HCT116 (cell line): ENCODE results near the gene EPN1. TPM values are rescaled to one million over a fixed set of nuclear protein-coding genes. Genes with fewer than 3 reads are reported as not detected.

Experiments used
- ATAC-seq: fragments of 200-7000 bp; cut with Tn5 transposase; 2 replicates; pipeline ENCODE4 v1.9.1; 2020; ENCODE audit warnings: mild to moderate bottlenecking, moderate library complexity
- BruUV-seq: library from RNA; stranded (reverse); fragments of 400-500 nt; replicated peaks from 2 replicates; lab custom pipeline; 2021; lab: Mats Ljungman, UMichigan
- CTCF ChIA-PET: fragments of 300-600 bp; sonication (Branson Sonifier 250); formaldehyde crosslinking; loops from one replicate; lab custom pipeline; 2021; ENCODE audit warnings: antibody characterized with exemption; lab: Charles Lee
- POLR2A ChIA-PET: fragments of 300-600, 350-600 bp; sonication (Branson Sonifier 250); formaldehyde crosslinking; loops from one replicate; lab custom pipeline; 2021; ENCODE audit warnings: antibody characterized with exemption; lab: Charles Lee
- RAD21 ChIA-PET, 2 experiments: fragments of 300-600 bp; sonication (Branson Sonifier 250); formaldehyde crosslinking; loops; one replicate each; lab custom pipeline; 2023; ENCODE audit warnings: low total read pairs in 2 of 2; ENCODE audit not compliant: uncharacterized antibody in 2 of 2, unreplicated experiment in 2 of 2, low non-redundant PET in 1 of 2; lab: Charles Lee
- DNase-seq: peaks from one replicate; pipeline ENCODE4 v3.0.0-alpha.2; 2010; ENCODE audit warnings: low read depth, low spot score
- H2AFZ ChIP-seq: fragments of 200-600 bp; shearing (Covaris generic), sonication (generic); 2 replicates; pipeline ENCODE4 v1.6.1; 2017; ENCODE audit warnings: low read depth, mixed run types, mixed read lengths, antibody characterized with exemption, low read length; ENCODE audit not compliant: poor library complexity, severe bottlenecking
- H3K27ac ChIP-seq: 2 replicates; pipeline ENCODE4 v1.5.1; 2012; ENCODE audit warnings: low read depth, low read length
- H3K27me3 ChIP-seq: fragments of 200-600 bp; sonication (generic); 2 replicates; pipeline ENCODE4 v1.6.1; 2016; ENCODE audit warnings: mixed run types, low read length, mixed read lengths; ENCODE audit not compliant: insufficient read depth
- H3K36me3 ChIP-seq, 2 experiments: fragments of 200-500 bp in 1 of 2; fragments of 200-600 bp in 1 of 2; sonication (Bioruptor generic) in 1 of 2; sonication (generic) in 1 of 2; 2 replicates each; pipeline versions ENCODE4 v1.5.1 to v1.6.1; 2014 to 2016; ENCODE audit warnings: low read length in 2 of 2, inconsistent platforms in 1 of 2, mixed read lengths in 1 of 2, mixed run types in 1 of 2; ENCODE audit not compliant: insufficient read depth in 2 of 2, control insufficient read depth in 1 of 2
- H3K4me1 ChIP-seq, 2 experiments: fragments of 200-600 bp in 1 of 2; sonication (generic) in 1 of 2; 2 replicates each; pipeline versions ENCODE4 v1.5.1 to v1.6.1; 2012 to 2017; ENCODE audit warnings: low read length in 2 of 2, inconsistent platforms in 1 of 2, mild to moderate bottlenecking in 1 of 2, mixed read lengths in 1 of 2, mixed run types in 1 of 2, moderate library complexity in 1 of 2; ENCODE audit not compliant: insufficient read depth in 2 of 2, control insufficient read depth in 1 of 2
- H3K4me2 ChIP-seq: fragments of 200-600 bp; sonication (generic); 2 replicates; pipeline ENCODE4 v1.6.1; 2017; ENCODE audit warnings: mixed run types, low read length, mixed read lengths
- H3K4me3 ChIP-seq, 2 experiments: fragments of 200-600 bp in 1 of 2; sonication (generic) in 1 of 2; replicated peaks in 1 of 2; 2 replicates each; pipeline ENCODE4 v1.5.1; 2011 to 2016; ENCODE audit warnings: low read length in 2 of 2, control low read depth in 1 of 2, low read depth in 1 of 2, mild to moderate bottlenecking in 1 of 2, mixed read lengths in 1 of 2, mixed run types in 1 of 2
- H3K79me2 ChIP-seq: fragments of 200-600 bp; sonication (generic); 2 replicates; pipeline ENCODE4 v1.6.1; 2017; ENCODE audit warnings: mild to moderate bottlenecking, mixed run types, low read length, moderate library complexity, mixed read lengths; ENCODE audit not compliant: insufficient read depth
- H3K9ac ChIP-seq: fragments of 200-600 bp; sonication (generic); 2 replicates; pipeline ENCODE4 v1.6.1; 2016; ENCODE audit warnings: low read length, mixed read lengths
- H3K9me2 ChIP-seq: fragments of 200-600 bp; sonication (generic), shearing (Covaris generic); 2 replicates; pipeline ENCODE4 v1.6.1; 2017; ENCODE audit warnings: mixed run types, mild to moderate bottlenecking, moderate library complexity; ENCODE audit not compliant: insufficient read depth
- H3K9me3 ChIP-seq, 2 experiments: fragments of 200-500 bp in 1 of 2; fragments of 200-600 bp in 1 of 2; sonication (Bioruptor generic) in 1 of 2; sonication (generic) in 1 of 2; 2 replicates each; pipeline ENCODE4 v1.6.1; 2014 to 2017; ENCODE audit warnings: low read length in 2 of 2, mixed read lengths in 2 of 2, inconsistent platforms in 1 of 2, low read depth in 1 of 2, mild to moderate bottlenecking in 1 of 2, mixed run types in 1 of 2, moderate library complexity in 1 of 2; ENCODE audit not compliant: control insufficient read depth in 1 of 2, insufficient read depth in 1 of 2
- H4K20me1 ChIP-seq: fragments of 200-600 bp; sonication (generic), shearing (Covaris generic); 2 replicates; pipeline ENCODE4 v1.6.1; 2017; ENCODE audit warnings: mixed run types, mild to moderate bottlenecking, moderate library complexity; ENCODE audit not compliant: insufficient read depth
- ELF1 ChIP-seq: IDR thresholded peaks from 2 replicates; pipeline ENCODE4 v1.6.1; 2012; ENCODE audit warnings: low read depth, borderline replicate concordance
- EZH2phosphoT487 ChIP-seq: fragments of 200-600 bp; IDR thresholded peaks from 2 replicates; pipeline ENCODE4 v1.6.1; 2018; ENCODE audit warnings: antibody characterized with exemption, borderline replicate concordance
- RAD21 ChIP-seq: IDR thresholded peaks from 2 replicates; pipeline ENCODE4 v1.6.1; 2012; ENCODE audit warnings: low read depth, mild to moderate bottlenecking
- SIN3A ChIP-seq: IDR thresholded peaks from 2 replicates; pipeline ENCODE4 v1.6.1; 2012; ENCODE audit warnings: low read depth
- SP1 ChIP-seq: IDR thresholded peaks from 2 replicates; pipeline ENCODE4 v1.6.1; 2012; ENCODE audit warnings: low read depth
- intact Hi-C: fragments of 100-400 bp; cut with micrococcal nuclease; formaldehyde crosslinking; loops from 2 replicates; pipeline ENCODE4 v1.10.0; 2022
- total RNA-seq: library from RNA; stranded (reverse); gene quantifications from one replicate; pipeline ENCODE4 v1.2.1, GENCODE V29; 2021; ENCODE audit not compliant: unreplicated experiment
- TF ChIP-seq, protein P1 (sequence below), 3 experiments: fragments of 200-600 bp in 1 of 3; sonication (generic) in 1 of 3; IDR thresholded peaks in 2 of 3; conservative IDR thresholded peaks in 1 of 3; 2 replicates each; pipeline ENCODE4 v1.5.1; 2012 to 2017; ENCODE audit warnings: low read depth in 2 of 3, low read length in 2 of 3, antibody characterized with exemption in 1 of 3, borderline replicate concordance in 1 of 3, control low read depth in 1 of 3, mild to moderate bottlenecking in 1 of 3, mixed read lengths in 1 of 3, mixed run types in 1 of 3, moderate library complexity in 1 of 3; ENCODE audit not compliant: insufficient read depth in 1 of 3

The EPN1 gene
- total RNA-seq, 1 experiment from 2014 or later, result 122 TPM

DNA sequence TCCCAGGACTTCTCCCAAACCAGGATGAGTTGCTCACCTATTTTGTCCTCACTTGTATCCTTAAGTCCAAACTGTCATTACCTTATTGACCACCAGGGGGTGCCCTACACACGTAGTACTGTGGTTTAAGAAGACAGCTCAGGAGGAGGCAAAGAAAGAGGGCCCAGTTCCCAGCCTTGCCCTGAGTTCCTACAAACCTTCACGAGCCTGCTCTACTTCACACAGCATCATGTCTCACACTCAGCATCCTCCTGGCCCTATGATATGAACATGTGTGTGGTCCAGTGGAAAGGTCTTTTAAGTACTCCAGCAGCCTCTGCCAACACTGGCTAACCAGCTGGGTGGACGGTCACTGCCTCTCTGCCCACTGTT is 42.6 kb upstream of the EPN1 start:
- RAD21 ChIA-PET, result interaction anchor here (0.5 to 1.4 kb wide), 4 partner anchors 22 to 166 kb away, joined by 3 to 6 read pairs (median 4); no protein-coding TSS in a partner anchor
- BruUV-seq, result no TSS peak
- H3K27me3 ChIP-seq, result no peaks in the 10 kb centered on the region
- H3K4me1 ChIP-seq, result peaks cover 22 to 36% of the 10 kb centered on the region in 2 experiments
- H4K20me1 ChIP-seq, result no peaks in the 10 kb centered on the region
- TF ChIP-seq RAD21 (peak; percentile 73), SP1 (no peak), SIN3A (no peak)
- TF ChIP-seq, protein P1, sequence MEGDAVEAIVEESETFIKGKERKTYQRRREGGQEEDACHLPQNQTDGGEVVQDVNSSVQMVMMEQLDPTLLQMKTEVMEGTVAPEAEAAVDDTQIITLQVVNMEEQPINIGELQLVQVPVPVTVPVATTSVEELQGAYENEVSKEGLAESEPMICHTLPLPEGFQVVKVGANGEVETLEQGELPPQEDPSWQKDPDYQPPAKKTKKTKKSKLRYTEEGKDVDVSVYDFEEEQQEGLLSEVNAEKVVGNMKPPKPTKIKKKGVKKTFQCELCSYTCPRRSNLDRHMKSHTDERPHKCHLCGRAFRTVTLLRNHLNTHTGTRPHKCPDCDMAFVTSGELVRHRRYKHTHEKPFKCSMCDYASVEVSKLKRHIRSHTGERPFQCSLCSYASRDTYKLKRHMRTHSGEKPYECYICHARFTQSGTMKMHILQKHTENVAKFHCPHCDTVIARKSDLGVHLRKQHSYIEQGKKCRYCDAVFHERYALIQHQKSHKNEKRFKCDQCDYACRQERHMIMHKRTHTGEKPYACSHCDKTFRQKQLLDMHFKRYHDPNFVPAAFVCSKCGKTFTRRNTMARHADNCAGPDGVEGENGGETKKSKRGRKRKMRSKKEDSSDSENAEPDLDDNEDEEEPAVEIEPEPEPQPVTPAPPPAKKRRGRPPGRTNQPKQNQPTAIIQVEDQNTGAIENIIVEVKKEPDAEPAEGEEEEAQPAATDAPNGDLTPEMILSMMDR (IDR thresholded peaks at IDR 0.05 in 2 of 3, conservative IDR thresholded peaks at IDR 0.05 in 1 of 3; ENCODE audit: borderline replicate concordance in 1 of 3, insufficient read depth in 1 of 3, low read depth in 2 of 3, low read length in 2 of 3), result peak; percentile 71 to 89 (median 86)
- 0 out of 4 replicates have a peak, but pooled peaks cover 0 to 3% of the 10 kb centered on the region in 2 experiments for H3K36me3 ChIP-seq
- CTCF ChIA-PET, result interaction anchor here (0.6 to 4.6 kb wide), 19 partner anchors 8 to 751 kb away, joined by 3 to 28 read pairs (median 6); partner anchors contain the start of genes FIZ1, ISOC2, RDH13 and U2AF2
- no peak overlapping the region; the same call in 1 of the 2 replicates for H3K27ac ChIP-seq
- peak overlapping the region; percentile 62 for H3K4me2 ChIP-seq
- no peaks in the 10 kb centered on the region for H3K9me3 ChIP-seq
- intact Hi-C loops, result loop anchor here (1.0 to 10.0 kb wide), 5 partner anchors 21 to 978 kb away; partner anchors contain the start of gene TNNT1
- H2AFZ ChIP-seq, result peak overlapping the region; percentile 80
- DNase-seq (peak; percentile 95), ATAC-seq (peak; percentile 69)
- H3K4me3 ChIP-seq, result peak overlapping the region in 1 of 2 experiments; percentile 19; a peak in 2 of 4 replicates
- H3K9me2 ChIP-seq, result no peaks in the 10 kb centered on the region
- peak overlapping the region; percentile 40; the same call in 1 of the 2 replicates for H3K9ac ChIP-seq
- POLR2A ChIA-PET, result interaction anchor here (0.7 to 2.0 kb wide), 4 partner anchors 8 to 486 kb away, joined by 3 to 9 read pairs (median 6); partner anchors contain the start of genes U2AF2 and ZNF784
- peaks cover 28% of the 10 kb centered on the region for H3K79me2 ChIP-seq

DNA sequence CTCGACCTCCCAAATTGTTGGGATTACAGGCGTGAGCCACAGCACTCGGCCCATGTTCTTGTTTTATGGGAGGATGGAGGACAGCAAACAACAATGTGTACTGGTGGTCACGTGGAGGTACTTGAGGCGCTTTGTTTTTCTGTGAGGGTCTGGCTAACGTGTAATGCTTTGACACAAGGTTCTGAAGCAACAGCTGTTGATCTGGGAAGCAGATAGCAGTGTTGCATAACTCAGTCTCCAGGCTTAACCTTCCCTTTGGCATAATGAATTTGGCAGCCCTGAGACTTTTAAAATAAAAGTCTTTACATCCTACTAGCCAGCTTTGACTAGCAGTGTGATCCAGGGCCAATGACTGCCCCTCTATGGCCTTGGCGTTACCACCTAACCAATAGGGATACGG is 41.2 kb upstream of the EPN1 start:
- peak overlapping the region; percentile 95 for H3K9ac ChIP-seq
- no peaks in the 10 kb centered on the region for H4K20me1 ChIP-seq
- TF ChIP-seq EZH2phosphoT487, result no peak
- TF ChIP-seq ELF1, result no peak
- no peaks in the 10 kb centered on the region for H3K9me2 ChIP-seq
- no peak for ATAC-seq
- ChIA-PET POLR2A (interaction anchor here (2.0 kb wide), 1 partner anchor 20 kb away, joined by 9 read pairs; the partner anchor contains the start of gene U2AF2), CTCF (interaction anchor here (0.6 to 4.6 kb wide), 6 partner anchors 9 to 699 kb away, joined by 3 to 28 read pairs (median 18); partner anchors contain the start of genes U2AF2 and ZNF784), RAD21 (interaction anchor here (0.7 to 0.8 kb wide), 2 partner anchors 9 to 699 kb away, joined by 4 to 10 read pairs; no protein-coding TSS in a partner anchor)
- H3K79me2 ChIP-seq, result peaks cover 40% of the 10 kb centered on the region
- no peaks in the 10 kb centered on the region for H3K27me3 ChIP-seq
- no peaks in the 10 kb centered on the region for H3K9me3 ChIP-seq
- H2AFZ ChIP-seq, result no peak overlapping the region
- no peak for DNase-seq
- 0 out of 4 replicates have a peak, but pooled peaks cover 0 to 3% of the 10 kb centered on the region in 2 experiments for H3K36me3 ChIP-seq
- intact Hi-C loops, result loop anchor here (5.0 to 10.0 kb wide), 4 partner anchors 178 to 979 kb away; partner anchors contain the start of gene TNNT1
- H3K27ac ChIP-seq, result peak overlapping the region; percentile 77
- peak overlapping the region; percentile 78 to 93 for H3K4me3 ChIP-seq
- no TSS peak for BruUV-seq
- H3K4me1 ChIP-seq, result peaks cover 22 to 43% of the 10 kb centered on the region in 2 experiments
- peak overlapping the region; percentile 88 for H3K4me2 ChIP-seq
